Measurements from ENCODE around the gene BAIAP3.
A peak's percentile ranks its signal among the peaks of the same experiment; 100 is the strongest.

Gene BAIAP3

DNA sequence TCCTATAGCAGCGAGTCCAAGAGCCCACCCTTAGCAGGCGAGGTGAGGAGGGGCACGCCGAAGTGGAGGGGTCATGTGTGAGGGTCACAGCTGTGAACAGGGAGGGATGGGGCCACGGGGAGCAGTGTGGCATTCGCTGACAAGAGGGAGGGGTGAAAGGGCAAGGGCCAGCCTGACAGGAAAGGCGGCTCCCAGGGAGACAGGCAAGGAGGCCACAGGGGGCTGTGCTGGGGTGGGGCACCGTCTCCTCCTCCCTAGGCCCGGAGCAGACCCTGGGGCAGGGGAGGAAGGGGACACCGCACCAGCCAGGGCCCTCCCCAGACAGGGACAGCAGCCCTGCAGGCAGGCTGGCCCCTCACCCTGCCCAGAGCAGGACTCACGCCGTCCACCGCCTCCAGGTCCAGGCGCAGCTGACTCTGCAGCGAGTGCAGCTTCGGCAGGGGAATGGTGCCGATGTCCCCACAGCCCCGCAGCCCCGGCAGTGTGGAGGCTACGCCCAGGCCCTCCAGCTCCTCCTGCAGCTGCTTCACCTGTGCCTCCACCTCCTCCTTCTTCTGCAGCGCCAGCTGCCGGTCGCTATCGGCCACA lies 33.4 kb downstream of the BAIAP3 start:
- DNase-seq: no peak

DNA sequence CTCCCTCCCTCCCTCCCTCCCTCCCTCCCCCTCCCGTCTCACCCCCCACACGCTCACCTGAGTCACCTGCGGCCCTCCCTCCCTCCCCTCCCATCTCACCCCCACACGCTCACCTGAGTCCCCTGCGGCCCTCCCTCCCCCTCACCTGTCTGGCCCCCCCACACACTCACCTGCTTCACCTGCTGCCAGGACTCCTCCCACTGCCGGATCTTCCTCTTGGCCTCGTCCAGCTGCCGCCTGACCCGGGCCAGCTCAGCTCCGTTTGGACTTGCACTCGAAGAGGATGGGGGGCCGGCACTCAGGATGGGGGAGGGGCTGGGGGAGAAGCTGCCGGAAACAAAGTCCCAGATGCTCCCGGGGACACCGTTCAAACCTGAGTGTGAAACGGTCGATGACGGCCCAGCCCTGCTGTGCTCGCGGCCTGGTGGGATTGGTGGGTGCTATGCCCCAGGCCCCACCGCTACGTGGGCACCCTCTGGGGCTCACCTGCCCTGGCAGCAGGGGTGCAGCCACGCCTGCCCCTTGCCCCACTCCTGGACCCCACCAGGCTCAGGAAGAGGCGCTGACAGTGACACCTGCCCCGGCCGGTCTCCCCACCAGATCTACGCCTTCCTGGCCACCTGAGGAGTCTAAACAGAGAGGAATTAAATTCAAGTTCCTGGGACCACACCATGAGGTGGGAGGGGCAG lies 34.2 kb downstream of the BAIAP3 start:
- no peak for DNase-seq

DNA sequence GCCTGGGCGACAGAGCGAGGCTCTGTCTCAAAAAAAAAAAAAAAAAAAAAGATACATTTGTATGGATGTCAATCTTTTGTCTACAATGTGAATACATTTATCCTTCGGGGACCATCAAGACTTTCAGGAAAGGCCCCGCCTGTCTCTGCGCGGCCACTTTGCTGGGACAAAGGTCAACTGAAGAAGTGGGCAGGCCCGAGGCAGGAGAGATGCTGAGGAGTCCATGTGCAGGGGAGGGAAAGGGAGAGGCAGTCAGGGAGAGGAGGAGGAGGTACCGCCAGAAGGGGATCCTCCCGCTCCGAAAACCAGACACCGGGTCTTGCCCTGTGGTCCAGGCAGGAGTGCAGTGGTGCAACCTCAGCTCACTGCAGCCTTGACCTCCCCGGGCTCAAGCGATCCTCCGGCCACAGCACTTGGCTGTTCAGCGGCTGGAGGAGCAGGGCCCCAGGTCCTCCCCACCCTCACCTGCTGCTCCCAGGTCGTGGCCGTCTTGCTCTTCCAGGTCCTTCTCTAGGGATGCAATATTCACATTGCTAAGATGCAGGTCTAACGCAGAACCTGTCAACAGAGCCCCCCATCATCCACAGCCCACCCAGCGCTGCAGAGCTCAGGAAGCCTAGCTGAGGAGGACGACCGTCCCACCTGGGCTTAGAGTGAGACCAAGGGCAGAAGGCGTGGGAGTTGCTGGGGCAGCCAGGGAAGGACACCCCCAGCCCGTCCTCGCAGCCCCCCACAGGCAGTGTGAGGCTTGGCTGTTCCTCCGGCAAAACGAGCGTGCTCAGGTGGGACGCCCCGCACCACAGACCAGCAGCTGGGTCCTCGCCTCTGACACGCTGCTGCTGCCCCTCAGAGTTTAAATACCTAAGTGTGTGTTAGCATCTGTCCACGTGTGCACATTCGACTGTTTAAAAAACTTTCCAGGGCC lies 37.9 kb downstream of the BAIAP3 start:
- DNase-seq: no peak

DNA sequence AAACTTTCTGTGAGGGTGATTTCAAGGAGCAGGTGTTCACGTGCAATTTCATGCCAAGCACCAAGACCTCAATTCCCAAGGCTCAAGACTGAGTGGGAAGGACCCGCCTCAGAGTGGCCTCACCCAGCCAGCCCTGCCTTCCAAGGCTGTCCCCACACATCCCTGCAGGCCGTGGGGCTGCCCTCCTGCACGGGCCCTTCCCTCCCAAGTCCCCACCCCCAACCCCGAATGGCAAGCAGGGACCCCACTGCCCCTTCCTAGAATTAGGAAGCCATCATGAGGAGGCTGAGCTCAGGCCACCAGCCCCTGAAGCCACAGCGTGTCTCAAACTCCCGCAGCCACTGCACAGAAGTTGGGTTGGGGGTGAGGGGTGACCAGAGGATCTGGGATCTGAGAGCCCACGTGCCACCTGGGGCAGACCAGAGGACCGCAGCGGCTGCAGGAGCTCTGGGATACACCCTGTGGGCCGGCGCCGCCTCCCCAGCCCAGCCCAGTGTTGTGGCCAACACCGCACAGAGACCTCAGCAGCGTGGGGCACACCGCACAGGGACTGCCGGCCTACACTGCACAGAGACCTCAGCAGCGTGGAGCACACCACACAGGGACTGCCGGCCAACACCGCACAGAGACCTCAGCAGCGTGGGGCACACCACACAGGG lies 39.0 kb downstream of the BAIAP3 start:
- no peak for DNase-seq

DNA sequence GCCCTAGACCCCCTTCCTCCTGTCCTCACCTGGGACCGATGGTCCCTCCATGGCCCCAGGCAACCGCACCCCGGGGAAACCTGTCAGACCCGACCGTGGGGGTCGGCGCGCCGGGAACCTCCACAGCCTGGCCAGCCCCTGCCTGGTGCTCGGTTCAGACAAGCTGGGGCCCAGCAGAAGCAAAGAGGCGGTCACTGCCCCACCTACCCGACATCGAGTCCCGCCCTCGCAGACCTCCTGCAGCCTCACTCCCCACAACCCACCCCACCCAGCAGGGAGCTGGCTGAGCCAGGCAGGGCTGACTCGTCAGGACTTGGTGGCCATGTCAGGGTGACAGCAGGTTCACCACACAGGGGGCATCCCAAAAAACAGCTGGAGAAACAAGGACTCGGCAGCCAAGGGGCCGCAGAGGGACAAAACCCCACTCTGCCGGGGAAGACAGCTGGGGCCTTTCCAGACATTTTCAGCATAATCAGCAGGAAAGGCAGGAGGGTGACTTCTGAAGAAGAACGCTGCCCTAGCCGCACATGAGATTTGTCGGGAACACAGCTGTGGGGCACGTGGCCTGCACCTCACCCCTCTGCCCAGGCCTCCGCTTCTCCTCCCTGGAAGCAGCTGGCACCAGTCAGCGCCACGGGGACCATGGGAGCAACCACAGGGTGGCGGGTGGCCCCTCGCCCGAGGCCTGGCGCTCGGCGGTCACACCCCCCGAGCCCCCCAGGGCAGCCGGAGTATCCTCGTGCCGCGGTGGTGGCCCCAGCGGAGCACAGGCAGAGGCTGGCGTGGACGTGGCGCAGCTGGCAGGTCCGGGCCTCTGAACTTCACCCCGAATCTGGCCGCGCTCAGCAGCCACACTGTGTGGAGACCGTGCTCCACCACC lies 41.2 kb downstream of the BAIAP3 start:
- DNase-seq: no peak

DNA sequence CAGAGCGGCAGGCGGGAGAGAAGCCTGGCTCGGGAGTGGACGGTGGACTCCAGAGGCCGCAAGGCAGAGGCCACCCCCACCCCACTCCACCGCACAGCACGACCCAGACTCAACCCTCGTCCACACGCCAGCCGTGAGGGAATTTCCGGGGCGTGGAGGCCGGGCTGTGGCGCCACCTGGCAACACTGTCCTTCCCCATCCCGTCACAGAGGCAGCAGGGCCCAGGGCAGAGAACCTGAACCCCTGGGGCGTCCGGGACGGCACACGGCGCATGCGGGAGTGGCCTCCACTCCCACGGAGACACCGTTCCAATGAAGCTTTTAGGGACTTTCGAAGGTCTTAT lies 41.8 kb downstream of the BAIAP3 start:
- DNase-seq: no peak

DNA sequence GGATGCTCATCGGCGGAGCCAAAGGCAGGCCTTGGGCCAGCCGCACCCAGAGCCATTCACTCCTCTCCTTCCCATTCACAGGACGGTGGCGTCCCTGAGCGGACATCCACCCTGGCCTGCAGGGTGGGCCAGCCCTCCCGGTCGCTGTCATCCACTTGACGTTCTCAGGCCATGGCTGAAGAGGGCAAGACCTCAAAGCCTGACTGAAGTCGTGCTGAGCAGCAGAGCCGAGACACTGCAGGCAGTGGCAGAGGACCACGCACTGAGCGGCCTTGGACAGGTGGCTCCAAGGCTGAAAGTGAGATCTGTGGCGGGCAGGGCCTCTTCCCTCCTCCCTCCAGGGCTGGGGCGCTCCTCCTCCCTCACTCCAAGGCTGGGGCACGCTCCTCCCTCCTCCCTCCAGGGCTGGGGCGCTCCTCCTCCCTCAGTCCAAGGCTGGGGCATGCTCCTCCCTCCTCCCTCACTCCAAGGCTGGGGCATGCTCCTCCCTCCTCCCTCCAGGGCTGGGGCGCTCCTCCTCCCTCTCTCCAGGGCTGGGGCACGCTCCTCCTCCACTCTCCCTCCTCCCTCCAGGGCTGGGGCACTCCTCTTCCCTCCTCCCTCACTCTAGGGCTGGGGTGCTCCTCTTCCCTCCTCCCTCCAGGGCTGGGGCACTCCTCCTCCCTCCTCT lies 42.4 kb downstream of the BAIAP3 start:
- no peak for DNase-seq

GRCh38 chr16:1377406-1378010 lies 44.1 kb downstream of the BAIAP3 start:
- no peak for DNase-seq

DNA sequence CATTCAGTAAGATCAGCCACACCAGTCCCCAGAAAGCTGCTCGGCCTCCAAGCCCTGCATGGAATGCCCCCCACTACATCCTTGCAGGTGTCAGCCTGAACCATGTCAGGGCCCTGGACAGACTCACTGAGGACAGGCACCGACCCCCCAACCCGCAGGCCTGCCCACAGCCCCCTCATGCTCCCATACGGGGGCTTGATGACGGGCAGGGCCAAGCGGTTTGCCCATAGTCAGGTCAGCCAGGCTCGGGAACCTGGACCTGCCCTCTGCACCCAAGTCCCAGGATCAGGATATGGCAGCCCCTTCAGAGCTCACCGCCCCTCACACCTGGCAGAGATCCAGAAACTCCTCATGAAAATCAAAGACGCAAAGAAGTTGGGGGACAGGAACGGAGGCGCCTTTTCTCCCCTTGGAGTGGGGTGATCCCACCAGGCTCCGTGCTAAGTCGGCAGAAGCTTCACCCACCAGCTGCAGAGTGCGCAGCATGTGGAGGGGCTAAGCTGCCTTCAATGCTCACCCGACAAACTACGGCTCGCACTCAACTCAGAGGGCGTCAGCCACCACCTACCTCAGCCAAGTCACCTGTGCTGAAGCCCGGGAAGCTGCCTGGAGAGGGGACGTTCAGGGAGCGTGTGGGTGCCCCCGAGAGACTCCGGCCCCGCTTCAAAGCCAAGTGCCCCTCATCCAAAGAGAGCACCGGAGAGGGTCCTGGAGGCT lies 44.8 kb downstream of the BAIAP3 start:
- no peak for DNase-seq

- peak; percentile 59 for DNase-seq
Measured at GRCh38 chr16:1378804-1379303, 45.4 kb downstream of the BAIAP3 start.

DNA sequence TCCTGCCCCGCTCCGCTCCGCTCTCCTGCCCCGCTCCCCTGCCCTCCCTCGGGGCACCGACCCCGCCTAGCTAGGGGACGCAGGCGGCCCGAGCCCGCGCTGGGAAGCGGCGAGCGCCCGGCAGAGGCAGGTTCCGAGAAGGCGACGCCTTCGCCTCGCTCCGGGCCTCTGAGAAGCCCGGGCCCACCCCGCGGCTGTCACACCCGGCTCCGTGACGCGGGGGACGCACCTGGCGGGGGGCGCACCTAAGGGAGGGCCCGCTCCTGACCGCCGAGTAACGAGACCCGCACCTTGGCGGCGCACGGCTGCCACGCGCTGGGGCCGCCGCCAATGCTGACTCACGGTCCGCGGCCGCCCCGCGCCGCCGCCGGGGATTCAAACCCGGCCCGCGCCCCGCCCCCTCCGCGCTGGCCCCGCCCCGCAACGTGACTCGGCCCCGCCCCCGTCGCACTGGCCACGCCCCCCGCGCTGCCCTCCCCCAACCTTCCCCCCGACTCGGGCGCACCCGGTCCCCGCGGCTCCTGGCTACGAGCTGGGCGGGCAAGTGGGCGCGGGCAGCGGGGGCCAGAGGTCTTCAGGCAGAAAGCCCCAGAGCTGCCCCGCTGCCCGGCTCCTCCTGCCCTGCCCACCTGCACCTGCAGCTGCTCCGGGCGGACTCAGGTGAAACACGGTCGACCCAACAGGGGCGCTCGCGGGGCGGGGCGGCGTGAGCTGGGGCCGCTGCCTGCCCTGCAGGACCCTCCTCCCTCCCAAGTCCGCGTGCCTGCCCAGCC lies 46.0 kb downstream of the BAIAP3 start:
- DNase-seq: peak; percentile 58

DNA sequence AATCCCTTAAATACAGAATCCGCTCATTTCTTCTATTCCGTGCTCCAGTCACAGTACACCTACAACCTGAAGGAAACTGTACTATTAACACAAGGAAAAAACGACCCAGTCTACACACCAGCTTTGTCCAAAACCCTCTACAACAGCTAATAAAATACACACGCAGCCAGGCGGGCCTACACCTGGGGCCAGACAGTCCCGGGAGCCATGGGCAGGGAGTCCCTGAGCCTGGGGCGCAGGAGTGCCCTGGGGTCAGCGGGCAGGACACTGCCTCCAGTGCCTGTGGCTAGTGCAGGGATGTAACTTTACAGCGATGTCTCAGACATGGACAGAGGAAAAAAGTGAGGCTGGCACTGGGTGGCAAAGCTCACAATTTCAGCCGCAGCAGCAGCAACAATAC lies 46.8 kb downstream of the BAIAP3 start:
- DNase-seq: no peak

DNA sequence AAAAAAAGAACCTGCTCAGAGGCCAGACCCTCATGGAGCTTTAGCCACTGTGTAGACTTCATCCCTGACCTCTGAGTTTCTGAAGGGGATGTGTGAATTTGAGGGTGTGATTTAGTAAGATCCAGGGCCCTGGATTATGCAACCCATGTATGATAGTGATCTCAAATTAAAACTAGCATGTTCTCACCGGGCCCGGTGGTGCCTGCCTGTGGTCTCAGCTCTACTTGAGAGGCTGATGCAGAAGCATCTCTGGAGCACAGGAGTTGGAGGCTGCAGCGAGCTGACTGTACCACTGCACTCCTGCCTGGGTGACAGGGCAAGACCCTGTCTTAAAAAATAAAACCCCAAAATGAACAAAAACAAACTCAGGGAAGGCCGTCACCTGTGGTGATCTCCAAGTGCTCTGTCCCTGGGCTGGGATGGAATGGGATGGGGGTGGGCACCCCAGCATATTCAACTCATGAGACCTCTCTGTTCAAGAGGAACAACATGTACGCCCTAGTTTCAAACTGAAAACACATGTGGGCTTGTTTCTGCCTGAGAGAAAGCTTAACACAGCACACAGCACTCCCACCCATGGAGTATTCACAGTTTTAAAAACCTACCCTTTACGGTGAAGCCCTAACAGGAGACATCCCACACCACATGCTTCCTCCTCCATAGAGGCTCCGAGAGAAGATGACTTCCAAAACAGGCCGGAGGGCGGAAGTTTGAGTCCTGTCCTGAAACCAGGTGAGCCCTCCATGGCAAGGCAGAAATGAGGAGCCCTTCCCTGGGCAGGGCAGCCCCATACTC lies 48.4 kb downstream of the BAIAP3 start:
- DNase-seq: no peak

DNA sequence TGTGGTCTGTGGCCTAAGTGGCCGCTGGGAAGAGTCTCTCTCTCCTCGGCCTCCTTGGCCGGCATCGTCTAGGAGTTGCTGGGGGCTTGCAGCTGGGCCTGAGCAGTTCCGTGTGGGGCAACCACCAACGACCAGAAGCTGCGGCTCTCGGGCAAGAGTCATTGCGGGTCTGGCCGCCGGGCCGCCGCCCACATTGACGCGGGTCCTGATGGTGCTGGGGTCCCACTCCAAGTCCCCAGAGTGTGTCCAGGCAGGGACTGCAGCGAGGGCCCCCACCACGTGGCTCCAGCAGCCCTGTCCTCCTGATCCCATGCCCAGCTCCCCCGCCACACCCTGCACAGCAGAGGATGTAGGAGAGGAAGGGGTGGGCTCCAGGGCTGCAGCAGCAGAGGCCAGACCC lies 50.1 kb downstream of the BAIAP3 start:
- DNase-seq: no peak

DNA sequence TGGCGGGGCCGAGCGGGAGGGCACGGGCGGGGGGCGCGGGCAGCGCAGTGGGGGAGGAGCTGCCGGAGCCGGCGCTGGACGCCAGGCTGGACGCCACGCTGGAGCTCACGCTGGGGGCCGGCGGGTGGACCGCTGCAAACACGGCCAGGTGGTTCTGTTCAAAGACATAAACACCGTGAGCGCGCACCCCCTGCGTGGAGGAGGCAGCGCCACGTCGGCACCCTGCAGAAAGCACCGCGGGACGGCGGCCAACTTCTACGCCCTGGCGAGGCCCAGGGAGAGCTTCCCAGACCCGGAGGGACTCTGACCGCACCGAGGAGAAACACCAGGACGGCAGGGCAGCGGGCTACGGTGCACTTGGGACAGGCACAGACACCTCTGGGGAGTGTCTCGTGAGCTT lies 51.8 kb downstream of the BAIAP3 start:
- no peak for DNase-seq

DNA sequence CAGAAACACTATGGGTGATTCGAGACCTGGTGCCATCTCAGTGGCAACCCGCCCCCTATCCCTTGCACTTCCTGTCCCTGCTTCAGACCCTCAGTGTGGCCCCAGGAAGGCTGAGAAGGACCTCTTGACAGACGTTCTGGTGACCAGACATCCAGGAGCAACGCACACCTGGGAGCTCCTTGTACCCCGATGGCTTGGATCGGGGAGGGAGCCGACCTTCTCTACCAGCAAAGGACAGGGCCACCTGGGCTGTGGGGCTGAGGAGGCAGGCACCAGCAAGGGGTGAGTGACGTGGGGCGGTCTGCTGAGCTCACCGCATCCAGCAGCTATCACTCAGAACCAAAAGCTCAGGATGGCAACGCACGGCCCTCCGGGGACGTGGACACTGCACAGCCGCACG lies 53.9 kb downstream of the BAIAP3 start:
- DNase-seq: no peak

- DNase-seq: no peak
Measured at GRCh38 chr16:1389762-1390161, 56.3 kb downstream of the BAIAP3 start.

DNA sequence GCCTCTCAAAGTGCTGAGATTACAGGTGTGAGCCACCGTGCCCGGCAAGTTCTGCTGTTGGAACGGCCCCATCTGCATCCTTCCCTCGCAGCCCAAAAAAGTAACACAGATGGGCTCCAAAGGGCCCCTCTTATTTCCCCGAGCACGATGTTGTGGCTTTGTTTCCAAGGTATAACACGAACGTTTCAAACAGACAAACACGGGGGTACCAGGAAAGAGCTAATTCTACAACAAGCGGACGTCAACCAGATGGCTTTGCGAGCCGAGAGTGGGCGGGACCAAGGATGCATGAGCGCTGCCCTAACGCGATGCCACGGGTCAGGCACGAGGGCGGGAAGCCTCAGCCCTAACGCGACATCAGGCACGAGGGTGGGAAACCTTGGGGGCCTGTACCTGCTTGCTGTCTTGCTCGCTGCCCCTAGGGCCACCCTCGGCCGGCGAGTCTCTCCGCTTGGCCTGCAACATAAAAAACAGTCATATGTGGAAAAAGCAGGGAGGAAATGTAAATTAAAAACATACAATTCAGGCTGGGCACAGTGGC lies 56.9 kb downstream of the BAIAP3 start:
- no peak for DNase-seq
